ENCODE measurements around the gene MID2. TPM values are rescaled to one million over a fixed set of nuclear protein-coding genes. Genes with fewer than 3 reads are reported as not detected.

MID2 gene
- total RNA-seq, 4 donors from 2014 or later, result 18.7 to 37.9 (median 26.5) TPM

DNA sequence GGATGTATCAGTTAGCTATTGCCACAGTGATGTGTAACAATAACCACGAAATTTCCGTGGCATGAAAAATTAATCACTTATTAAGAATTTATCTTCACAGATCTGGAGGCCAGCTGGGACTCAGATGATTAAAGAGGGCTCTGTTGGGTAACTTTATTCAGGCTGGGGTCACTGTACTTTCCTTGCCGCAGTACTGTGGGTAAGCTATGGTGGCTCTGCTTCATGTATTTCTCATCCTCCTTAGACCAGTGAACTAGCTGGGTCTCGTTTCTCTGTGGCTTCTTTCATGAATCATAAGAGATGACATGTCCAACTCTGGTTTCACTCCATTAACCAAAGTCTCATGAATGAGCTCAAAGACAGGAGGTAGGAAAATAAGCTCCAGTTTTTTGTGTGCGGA, 143.0 kb downstream of the MID2 start:
- no peak for DNase-seq (ENCODE audit: low spot score)
- no peak for TF ChIP-seq CTCF (IDR thresholded peaks at IDR 0.05)
- no peak for ATAC-seq (ENCODE audit: low FRiP score)

GRCh38 chrX:107970073-107970472, 144.4 kb downstream of the MID2 start:
- TF ChIP-seq CTCF (IDR thresholded peaks at IDR 0.05), result no peak

GRCh38 chrX:107971636-107972035, 146.0 kb downstream of the MID2 start:
- DNase-seq (ENCODE audit: low spot score) (no peak), ATAC-seq (ENCODE audit: low FRiP score) (no peak)
- TF ChIP-seq CTCF (IDR thresholded peaks at IDR 0.05), result no peak

More at GRCh38 chrX:107970073-107970472, 144.4 kb downstream of the MID2 start:
- DNase-seq (ENCODE audit: low spot score) (no peak), ATAC-seq (ENCODE audit: low FRiP score) (no peak)

Small RNAs within 50 kb of the gene (small RNA-seq; reads per million reads assigned to genes)
- gene RF00019, result not detected

Other genes with a start within 250 kb of the MID2 start
- gene PRPS1, start 197.4 kb upstream of the MID2 start, total RNA-seq, result 10 to 100 TPM; 16.4 to 43.6 (median 24.8) TPM
- gene TSC22D3, start 50.1 kb upstream of the MID2 start, total RNA-seq, result 100 to 1,000 TPM; 316 to 869 (median 357) TPM
- gene NCBP2L, start 48.1 kb upstream of the MID2 start, total RNA-seq, result under 1 TPM in 1 of 4 donors, not detected in 3; 0.47 TPM
- gene TEX13B, start 156.5 kb downstream of the MID2 start, total RNA-seq, result not detected
- gene VSIG1, start 219.2 kb downstream of the MID2 start, total RNA-seq, result under 1 TPM in 1 of 4 donors, not detected in 3; 0.19 TPM